HG03108 (cell line): Measurements from ENCODE around the gene TFPT.
A peak's percentile ranks its signal among the peaks of the same experiment; 100 is the strongest.

Experiments used
- ATAC-seq: cut with Tn5 transposase; IDR thresholded peaks from one replicate; pipeline ENCODE4 v1.9.1; 2021; ENCODE audit warnings: moderate library complexity; ENCODE audit not compliant: unreplicated experiment

The TFPT gene

DNA sequence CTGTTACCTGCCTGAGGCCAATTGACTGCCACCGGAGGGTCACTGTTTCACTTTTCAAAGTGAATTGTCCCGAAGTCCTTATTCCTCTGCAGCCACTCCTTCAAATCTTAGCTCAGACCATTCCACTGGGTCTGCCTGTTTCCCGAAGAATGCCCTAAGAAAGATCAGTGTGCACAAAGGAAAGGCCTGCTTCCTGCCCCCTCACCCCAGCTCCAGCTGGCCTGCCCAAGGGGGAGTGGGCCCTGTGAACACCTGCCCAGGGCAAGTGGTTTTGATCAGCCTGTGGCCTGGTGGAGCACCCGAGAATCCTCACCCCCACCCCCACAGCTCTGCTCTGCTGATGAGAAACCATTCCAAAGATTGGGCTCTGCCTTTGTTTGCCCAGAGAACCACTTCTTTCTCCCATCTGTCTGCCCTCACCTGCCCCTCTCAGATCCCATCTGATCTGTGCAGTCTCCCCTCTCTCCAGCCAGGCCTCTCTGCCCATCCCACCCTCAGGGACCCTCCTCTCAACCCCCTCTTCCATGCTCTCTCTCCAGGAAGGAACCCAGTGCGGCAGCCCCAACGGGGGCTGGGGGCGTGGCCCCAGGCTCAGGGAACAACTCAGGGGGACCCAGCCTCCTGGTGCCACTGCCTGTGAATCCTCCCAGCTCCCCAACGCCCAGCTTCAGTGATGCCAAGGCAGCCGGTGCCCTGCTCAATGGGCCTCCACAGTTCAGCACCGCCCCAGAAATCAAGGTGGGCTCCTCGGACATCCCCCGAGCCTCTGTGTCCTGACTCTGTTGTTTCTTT lies 33.8 kb upstream of the TFPT start:
- ATAC-seq, result no peak

GRCh38 chr19:54148158-54148557 lies 32.7 kb upstream of the TFPT start:
- ATAC-seq, result no peak

GRCh38 chr19:54147676-54148075 lies 32.2 kb upstream of the TFPT start:
- ATAC-seq, result no peak

- no peak for ATAC-seq
Observed at GRCh38 chr19:54145541-54146158, 30.2 kb upstream of the TFPT start.

GRCh38 chr19:54142166-54142780 lies 26.8 kb upstream of the TFPT start:
- no peak for ATAC-seq

DNA sequence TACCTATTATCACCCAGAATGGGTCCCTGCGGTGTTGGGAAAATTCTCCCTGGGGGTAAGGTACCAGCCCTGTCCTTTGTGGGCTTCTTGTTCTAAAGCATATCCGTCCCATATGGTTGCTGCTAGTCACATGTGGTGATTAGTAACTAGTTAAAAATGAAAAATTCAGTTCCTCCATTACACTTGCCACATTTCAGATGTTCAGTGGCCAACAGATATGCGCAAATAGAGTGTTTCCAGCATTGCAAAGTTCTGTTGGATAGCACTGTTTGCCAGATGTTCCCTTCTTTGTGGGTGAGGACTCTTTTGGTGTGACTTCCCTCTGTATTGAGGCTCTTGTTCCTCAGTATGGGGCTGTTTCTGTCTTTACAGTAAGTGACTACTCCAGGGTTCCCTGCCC lies 25.9 kb upstream of the TFPT start:
- ATAC-seq, result no peak

GRCh38 chr19:54138489-54139256 lies 23.2 kb upstream of the TFPT start:
- no peak for ATAC-seq

DNA sequence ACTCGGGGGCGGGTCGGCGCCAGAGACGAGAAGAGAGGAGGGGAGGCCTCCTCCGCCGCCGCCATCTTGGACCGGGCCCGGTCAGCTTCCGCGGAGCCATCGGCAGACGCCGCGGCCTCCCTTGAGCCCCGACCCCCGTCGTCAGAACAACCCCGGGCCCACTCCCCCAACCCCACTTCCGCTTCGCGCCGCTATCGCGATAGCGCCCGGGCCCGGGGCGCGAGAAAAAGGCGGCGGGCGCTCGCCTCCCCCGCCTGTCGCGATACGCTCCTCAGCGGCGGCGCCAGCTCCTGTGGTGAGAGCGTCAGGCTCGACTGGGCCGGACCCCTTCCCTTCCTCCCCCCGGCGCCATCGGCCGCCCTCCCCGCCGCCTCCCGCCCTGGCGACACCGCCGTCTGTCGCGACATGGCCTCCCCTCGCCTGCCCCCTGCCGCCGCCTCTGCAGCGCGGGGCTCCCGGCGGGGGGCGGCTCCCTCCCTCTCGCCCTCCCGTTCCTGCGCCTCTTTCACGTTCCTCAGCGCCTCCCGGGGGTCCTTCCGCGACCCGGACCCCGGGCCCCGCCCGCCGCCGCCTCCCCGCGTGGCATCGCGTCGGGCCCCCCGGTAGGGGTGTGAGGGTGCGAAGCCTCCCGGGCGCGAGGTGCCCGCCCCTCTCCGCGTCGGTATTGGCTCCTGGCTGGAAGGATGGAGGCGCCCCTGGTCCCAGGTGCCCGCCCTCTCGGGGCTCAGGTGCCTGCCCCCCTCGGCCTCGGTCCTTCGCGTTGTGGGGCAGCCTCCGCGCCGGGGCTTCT lies 22.4 kb upstream of the TFPT start, which contains the start of gene CNOT3:
TSS of gene CNOT3 (plus strand) at position 64 of the 790 bp plus-strand sequence. CDS start 5,217 bp downstream, outside the sequence.
- no peak for ATAC-seq

DNA sequence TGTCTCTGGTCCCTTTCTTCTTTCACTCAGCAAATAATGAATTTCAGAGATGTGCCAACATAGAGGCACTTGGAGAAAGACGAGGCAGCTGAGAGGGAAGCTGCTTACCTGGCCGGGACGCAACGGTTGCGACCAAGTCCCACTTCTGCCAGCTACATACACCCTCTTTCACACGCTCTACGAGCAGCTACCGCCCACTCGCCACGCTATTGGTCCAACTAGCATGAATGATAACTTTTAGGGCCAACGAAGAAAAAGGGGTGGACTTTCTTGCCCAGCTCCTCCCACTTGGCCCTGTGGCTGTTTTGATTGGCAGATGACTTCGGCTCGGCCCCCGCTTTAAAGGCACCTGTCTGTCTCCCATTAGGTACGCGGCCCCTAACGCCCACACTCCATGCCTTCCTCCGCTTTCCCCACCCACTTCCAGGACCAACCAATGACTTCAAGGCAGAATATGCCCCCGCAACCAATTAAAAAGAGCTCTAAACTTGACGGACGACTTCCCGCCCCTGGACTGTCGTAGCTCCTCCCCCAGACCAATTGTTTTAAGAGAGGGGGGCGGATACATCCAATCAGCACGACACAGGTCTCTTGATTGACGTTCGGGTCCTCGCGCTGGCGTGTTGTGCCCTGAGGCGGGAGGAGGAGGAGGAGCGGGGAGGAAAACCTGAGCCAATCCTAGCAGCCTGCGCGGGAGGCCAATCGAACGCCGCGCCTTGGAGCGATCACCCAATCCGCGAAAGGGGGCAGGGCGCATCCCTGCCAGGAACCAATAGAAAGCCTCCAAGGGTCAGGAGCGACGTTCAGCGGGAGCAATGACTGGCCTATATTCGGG lies 21.6 kb upstream of the TFPT start:
- peak; percentile 75 for ATAC-seq

DNA sequence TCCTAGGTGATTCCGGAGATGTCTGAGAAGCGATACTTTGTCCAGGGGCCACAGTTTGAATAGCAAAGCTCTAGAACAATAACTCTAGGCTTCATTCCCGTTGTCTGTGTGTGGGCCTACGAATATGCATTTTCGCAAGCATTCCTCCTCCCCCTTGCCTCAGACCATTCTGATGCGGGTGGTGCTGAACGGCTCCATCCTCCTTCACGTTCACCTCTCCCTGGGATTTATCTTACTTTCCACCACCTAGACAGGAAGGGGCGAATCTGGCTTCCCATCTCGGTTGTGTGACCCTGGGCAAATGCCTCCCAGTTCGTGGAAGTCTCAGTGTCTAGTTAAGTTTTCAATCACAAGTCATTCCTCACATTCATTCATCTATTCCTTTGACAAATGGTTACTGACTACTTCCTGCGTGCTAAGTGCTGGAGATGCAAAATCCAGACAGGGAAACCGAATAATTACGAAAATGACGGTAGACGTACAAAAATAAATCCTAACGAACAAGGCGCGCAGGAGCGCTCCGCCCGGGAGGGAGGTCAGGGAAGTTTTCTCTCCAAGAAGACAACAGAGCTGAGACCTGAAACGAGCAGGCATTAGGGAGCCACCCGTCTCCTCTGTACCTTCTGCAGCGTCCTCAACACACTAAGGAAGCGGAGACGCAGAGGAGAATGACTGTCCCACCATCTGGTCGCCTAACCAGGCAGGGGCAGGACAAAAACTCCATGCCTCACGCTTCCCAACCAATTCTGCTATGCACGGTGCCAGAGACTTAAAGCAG lies 20.8 kb upstream of the TFPT start:
- no peak for ATAC-seq

- ATAC-seq, result no peak
Observed at GRCh38 chr19:54133957-54134590, 18.6 kb upstream of the TFPT start.

DNA sequence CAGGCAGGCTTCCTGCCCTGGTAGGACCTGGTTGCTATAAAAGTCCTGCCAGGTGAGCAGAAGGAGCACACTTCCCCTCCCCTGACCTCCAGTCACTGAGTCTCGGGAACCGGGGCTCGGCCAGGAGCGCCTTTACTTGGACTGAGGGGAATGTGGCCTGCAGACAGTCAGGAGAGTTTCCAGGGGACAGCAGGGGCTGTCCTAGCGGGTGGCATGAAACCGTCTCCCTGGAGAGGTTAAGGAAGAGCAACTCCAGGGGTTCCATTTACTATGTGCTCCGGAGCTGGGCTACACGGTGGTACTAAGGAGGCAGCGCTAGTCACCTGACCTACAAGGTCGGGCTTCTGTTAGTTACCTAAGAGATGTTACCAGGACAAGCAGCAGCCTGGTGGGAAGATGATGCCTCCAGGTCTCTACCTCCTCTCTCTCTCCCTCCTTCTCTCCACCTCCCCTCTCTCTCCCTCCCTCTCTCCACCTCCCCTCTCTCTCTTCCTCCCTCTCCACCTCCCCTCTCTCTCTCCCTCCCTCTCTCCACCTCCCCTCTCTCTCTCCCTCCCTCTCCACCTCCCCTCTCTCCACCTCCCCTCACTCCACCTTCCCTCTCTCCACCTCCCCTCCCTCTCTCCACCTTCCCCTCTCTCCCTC lies 18.0 kb upstream of the TFPT start:
- ATAC-seq, result no peak

GRCh38 chr19:54129617-54129996 lies 14.2 kb upstream of the TFPT start:
- no peak for ATAC-seq

DNA sequence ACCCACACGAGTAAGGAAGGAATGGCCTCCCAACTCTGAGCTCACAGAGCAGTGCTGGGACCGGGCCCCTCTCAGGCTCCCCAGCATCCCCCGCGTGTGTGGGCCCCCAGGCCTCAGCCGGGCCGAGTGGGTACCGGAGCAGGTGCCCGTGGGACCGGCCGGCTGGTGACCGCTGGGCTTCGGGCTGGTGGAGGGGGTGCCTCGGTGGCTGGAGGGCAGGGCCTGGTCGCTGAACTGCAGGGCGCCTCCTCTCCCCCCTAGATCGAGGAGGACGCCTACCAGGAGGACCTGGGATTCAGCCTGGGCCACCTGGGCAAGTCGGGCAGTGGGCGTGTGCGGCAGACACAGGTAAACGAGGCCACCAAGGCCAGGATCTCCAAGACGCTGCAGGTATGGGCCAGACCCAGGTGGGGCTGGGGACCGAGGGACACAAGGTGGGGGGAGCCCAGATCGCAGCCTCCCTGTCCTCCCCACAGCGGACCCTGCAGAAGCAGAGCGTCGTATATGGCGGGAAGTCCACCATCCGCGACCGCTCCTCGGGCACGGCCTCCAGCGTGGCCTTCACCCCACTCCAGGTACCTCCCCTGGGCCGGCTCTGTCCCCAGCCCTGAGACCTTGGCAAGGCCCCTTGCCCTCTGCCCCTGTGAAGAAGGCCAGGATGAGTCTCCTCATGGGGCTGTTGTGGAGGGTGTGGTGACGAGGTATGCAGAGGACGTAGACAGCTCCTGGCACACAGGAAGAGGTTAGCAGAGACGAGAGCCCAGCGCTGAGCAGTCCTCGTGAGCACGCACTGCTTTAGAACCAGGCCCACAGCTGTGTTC lies 13.5 kb upstream of the TFPT start:
- ATAC-seq, result no peak

DNA sequence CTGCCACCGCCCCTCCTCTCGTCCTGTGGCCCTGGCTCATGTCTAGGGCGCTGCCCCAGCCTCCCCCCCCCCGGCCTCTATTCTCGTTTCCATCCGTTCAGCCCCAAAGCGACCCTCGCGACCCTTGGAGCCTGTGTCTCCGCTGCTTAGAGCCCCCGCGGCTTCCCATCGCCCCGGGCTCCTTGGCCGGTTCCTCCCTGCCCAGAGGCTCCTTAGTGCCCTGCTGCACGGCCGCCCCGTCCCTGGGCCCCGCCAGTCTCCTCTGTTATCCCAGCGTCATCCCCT lies 12.9 kb upstream of the TFPT start:
- ATAC-seq, result no peak

DNA sequence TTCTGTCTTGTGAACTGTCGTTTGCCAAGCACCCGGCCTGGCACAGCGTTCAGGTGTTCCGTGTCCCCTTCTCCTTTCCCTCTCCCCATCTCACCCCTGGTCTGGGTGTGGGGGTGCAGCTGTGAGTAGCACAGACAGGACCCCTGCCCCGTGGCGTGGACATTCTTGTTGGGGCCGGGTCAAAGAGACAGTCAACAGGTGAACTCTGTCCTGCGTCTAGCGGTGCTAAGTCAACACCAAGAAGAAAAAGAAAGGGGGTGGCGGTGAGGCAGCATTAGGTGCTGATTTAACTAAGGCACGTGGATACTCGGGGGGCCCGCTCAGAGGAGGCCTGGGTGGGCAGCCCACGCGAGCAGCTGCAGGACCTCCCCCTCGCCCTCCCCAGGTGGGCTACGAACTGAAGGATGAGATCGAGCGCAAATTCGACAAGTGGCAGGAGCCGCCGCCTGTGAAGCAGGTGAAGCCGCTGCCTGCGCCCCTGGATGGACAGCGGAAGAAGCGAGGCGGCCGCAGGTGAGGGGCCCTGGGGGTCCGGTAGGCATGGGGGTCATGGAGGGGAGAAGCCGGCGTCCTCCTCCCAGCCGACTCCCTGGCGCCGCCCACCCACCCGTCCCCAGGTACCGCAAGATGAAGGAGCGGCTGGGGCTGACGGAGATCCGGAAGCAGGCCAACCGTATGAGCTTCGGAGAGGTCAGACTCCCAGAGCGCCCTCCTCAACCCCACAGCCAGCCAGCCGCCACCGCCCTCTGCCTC lies 12.4 kb upstream of the TFPT start:
- no peak for ATAC-seq

DNA sequence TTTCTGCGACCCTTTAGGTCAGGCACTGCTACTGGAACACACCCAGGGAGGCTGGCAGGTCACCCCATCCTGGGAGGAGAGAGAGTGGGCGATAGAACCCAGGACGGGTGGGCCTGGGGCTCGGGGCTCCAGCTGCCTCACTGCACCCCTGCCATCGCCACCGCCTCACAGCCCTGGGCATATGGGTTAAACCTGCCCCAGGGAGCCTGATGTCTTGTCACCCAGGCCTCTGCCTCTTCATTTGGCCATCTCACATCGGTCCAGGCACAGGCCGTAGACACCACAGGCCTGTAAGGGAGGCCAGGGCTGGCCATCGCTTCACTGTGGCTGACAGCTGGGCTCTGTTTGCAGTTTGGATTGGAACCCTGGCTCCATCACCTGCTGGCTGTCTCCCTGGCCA lies 10.3 kb upstream of the TFPT start:
- no peak for ATAC-seq
